ENCODE results near the gene CRKL.

Gene CRKL

DNA sequence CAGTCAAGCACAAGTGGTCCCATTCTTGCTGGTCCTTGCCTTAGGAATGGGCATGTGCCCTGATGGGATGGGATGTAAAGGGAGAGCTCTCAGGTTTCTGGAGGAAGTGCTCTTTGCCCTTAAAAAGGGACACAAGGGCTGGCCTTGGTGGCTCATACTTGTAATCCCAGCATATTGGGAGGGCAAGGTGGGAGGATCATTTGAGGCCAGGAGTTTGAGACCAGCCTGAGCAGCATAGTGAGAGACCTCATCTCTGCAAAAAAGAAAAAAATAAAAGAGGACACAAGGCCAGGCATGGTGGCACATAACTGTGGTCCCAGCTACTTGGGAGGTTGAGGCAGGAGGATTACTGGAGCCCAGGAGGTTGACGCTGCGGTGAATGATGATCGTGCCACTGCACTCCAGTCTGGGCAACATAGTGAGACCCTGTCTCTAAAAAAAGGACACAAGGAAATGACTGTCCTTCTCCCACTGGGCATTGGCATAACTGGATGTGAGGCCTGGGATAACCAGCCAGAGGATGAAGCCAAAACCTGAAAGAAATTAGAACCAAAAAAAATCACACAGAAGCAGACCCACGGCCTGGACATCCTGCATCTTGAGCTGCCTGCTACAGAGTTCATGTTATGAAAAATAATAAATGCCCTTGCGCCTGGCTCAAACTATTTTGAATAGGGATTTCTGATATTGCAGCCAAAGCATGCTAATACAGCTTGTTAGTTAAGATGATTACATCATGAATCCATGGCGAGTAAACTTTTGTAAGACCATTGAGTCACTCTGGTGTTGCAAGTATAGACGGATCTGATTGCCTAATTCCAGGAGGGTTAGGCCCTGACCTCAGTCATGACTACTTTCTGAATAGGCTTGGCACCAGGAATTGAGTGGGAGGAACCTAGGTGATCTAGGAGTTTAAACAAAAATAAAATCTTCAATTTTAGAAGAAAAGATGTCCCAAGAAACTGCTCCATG, 12.9 kb upstream of the CRKL start (continued):
- no peak; the same call in 1 of the 2 replicates for TF ChIP-seq ZNF558 (tag by site-specific recombination; IDR thresholded peaks at IDR 0.05)
- no peak for TF ChIP-seq ZNF510 (tag by site-specific recombination; IDR thresholded peaks at IDR 0.05; ENCODE audit: insufficient replicate concordance)
- TF ChIP-seq ZNF157 (tag by site-specific recombination; IDR thresholded peaks at IDR 0.05): no peak
- no peak for TF ChIP-seq ZNF398 (tag by site-specific recombination; IDR thresholded peaks at IDR 0.05)
- no peak for TF ChIP-seq ZSCAN5A (tag by site-specific recombination; IDR thresholded peaks at IDR 0.05)
- no peak for TF ChIP-seq ZFHX2 (tag by site-specific recombination; conservative IDR thresholded peaks at IDR 0.05)
- TF ChIP-seq ZFP41 (tag by site-specific recombination; IDR thresholded peaks at IDR 0.05; ENCODE audit: borderline replicate concordance): no peak
- TF ChIP-seq HOXD13 (CRISPR knock-in tag; IDR thresholded peaks at IDR 0.05; ENCODE audit: borderline replicate concordance): no peak
- 0 out of 2 replicates have a peak, but pooled peaks have one; percentile 28 for TF ChIP-seq ZNF366 (tag by site-specific recombination; conservative IDR thresholded peaks at IDR 0.05)
- peak; percentile 44; the same call in 1 of the 2 replicates for TF ChIP-seq ZNF692 (tag by site-specific recombination; IDR thresholded peaks at IDR 0.05)
- no peak for TF ChIP-seq ZNF837 (tag by site-specific recombination; IDR thresholded peaks at IDR 0.05)
- peak; percentile 59; the same call in 1 of the 2 replicates for TF ChIP-seq ZNF324 (tag by site-specific recombination; IDR thresholded peaks at IDR 0.05)
- TF ChIP-seq ZNF660 (tag by site-specific recombination; IDR thresholded peaks at IDR 0.05): peak; percentile 79
- TF ChIP-seq ZNF704 (tag by site-specific recombination; IDR thresholded peaks at IDR 0.05): no peak
- no peak for TF ChIP-seq HOXC10 (CRISPR knock-in tag; IDR thresholded peaks at IDR 0.05)
- TF ChIP-seq YY1 (tag by site-specific recombination; IDR thresholded peaks at IDR 0.05): no peak
- TF ChIP-seq ZNF423 (tag by site-specific recombination; IDR thresholded peaks at IDR 0.05): no peak
- TF ChIP-seq ZNF292 (tag by site-specific recombination; IDR thresholded peaks at IDR 0.05; ENCODE audit: borderline replicate concordance, low read depth): no peak
- no peak for TF ChIP-seq ZNF140 (tag by site-specific recombination; IDR thresholded peaks at IDR 0.05)
- no peak for TF ChIP-seq ZNF266 (tag by site-specific recombination; IDR thresholded peaks at IDR 0.05; ENCODE audit: low read depth)
- TF ChIP-seq ZNF184 (tag by site-specific recombination; IDR thresholded peaks at IDR 0.05): peak; percentile 55; the same call in 1 of the 2 replicates
- no peak for TF ChIP-seq ZNF138 (tag by site-specific recombination; IDR thresholded peaks at IDR 0.05; ENCODE audit: borderline replicate concordance)
- no peak for TF ChIP-seq BCL11B (tag by site-specific recombination; IDR thresholded peaks at IDR 0.05; ENCODE audit: low read depth)
- no peak for TF ChIP-seq ZNF394 (tag by site-specific recombination; IDR thresholded peaks at IDR 0.05; ENCODE audit: borderline replicate concordance)
- TF ChIP-seq ZNF146 (tag by site-specific recombination; IDR thresholded peaks at IDR 0.05): no peak
- no peak for TF ChIP-seq AEBP2 (tag by site-specific recombination; IDR thresholded peaks at IDR 0.05; ENCODE audit: borderline replicate concordance)
- TF ChIP-seq ZNF670 (tag by site-specific recombination; IDR thresholded peaks at IDR 0.05; ENCODE audit: low read depth): no peak
- TF ChIP-seq TRIM28 (IDR thresholded peaks at IDR 0.05; ENCODE audit: borderline replicate concordance, low read length): no peak
- TF ChIP-seq ZNF121 (tag by site-specific recombination; IDR thresholded peaks at IDR 0.05): no peak

All from HEK293 (cell line).